ENCODE results near the gene CLEC4C.

The CLEC4C gene

DNA sequence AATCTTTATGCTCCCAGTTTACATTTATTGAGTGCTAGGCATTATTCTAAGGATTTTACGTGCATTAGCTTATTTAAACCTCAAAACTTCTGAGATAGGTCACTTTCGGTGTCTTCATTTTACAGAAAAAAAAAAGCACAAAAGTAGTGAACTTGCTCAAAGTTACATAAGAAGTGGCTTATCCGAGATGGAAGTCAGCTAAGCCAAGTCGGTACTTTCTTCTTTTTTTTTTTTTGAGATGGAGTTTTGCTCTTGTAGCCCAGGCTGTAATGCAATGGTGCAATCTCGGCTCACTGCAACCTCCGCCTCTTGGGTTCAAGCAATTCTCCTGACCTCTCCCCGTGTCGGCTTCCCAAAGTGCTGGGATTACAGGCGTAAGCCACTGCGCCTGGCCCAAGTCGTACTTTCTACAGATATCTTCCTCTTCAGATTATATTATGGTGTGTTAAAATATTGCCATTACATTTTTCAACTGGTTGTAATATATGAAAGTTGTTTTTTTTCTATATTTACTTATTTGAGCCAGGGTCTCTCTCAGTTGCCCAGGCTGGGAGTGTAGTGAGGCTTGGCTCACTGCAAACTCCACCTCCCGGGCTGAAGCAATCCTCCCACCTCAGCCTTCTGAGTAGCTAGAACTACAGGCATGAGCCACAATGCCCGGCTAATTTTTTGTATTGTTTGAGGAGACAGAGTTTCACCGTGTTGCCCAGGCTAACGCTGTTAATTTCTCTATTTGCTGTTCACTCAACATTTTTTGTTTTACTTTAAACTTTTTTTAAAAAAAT lies 27.0 kb downstream of the CLEC4C start:
- no peak for DNase-seq

- no peak for DNase-seq
Measured at GRCh38 chr12:7716381-7716780, 30.8 kb downstream of the CLEC4C start.

DNA sequence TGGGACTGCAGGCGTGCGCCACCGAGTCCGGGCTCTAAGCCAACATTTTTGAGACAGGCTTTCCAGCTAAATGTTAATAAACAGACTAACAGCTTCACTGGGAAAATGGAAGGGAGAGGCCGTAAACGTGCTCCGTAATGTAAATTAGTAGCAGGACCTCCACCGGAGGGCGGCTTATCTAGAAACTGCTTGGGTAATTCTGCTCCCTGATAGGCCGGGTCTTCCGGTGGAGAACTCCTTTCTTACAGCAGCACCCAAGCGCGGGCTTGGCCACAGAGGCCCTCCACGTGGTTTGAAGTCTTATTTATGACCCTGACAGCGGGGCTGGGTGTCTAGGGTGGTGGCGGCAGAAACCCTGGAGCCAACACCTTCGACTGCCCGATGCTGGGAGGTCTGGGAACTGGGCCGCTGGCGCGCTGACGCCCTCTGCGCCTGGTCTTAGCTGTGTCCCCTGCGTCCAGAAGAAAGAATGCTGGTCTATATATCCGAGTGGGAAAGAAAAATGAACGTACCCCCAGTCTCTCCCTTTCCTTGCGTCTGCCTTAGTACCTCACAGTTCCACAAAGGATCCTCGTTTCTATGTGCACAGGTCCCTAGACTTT lies 34.2 kb downstream of the CLEC4C start:
- no peak for DNase-seq

DNA sequence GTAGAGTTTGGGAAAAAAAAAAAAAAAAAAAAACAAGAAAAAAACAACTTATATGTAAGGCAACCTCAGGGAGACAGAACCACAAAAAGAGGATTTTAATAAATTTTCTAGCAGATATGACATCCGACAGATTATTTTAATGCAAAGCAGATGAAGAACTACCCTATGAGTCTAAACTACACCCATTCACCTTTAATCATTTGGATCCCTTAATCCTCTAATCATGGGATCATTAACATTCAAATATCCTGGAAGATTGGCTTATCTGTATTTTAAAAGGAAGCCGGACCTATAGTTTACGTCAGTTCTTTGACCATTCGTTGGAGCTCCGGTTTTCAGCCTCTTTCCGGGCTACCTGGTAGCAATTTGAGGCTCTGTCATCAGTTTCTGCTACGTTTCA lies 36.0 kb downstream of the CLEC4C start, which contains the start of gene DPPA3:
Gene DPPA3 (plus strand): TSS at position 301 of the 400 bp plus-strand sequence. CDS start 138 bp downstream, outside the sequence.
- no peak for DNase-seq

DNA sequence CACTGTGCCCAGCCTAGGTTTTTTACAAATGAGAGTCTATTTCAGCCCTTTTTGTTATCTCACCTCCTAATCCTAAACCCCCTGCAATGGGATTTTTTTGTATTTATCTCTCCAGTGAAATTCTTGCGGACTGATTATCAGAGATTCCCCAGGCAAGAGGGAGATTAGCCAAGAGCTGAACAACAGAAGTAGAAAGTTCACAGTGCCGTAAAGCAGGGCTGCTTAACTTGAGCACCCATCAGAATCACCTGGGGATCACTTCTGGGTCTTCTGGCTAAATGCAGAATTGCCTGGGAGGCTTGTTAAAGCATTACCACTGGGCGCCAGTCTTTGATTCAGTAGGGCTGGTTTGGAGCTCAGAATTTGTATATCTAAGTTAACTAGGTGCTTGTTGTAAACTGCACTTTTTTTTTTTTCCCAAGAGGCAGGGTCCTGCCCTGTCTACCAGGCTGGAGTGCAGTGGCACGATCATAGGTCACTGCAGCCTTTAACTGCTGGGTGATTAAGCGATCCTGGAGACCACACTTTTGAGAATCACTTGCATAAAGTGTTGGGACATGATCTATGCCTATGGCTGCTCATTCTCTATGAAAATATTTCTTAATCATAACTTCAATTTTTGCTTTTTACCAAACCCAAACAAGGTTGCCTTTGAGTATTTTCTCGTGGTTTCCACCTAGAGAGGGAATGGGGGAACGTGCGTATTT lies 37.1 kb downstream of the CLEC4C start:
- no peak for DNase-seq

DNA sequence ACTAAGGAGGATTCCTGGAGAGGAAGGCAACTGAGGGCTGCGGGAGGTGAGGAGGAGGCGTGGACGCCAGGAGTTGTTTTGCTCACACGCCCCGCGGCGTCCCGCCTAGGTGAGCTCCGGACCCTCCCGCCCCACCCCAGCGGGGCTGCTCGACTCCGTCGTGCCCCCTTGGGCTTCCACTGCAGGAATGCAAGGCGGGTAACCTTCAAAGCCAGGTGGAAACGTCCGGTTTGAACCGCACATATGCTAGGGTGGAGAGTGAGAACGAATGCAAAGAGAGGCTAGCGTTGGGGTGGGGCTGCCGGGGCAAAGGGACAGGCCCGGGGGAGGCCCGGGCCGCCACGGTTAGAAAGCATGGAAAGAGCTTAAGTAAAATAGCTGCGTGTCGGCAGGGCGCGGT lies 41.3 kb downstream of the CLEC4C start:
- no peak for DNase-seq

DNA sequence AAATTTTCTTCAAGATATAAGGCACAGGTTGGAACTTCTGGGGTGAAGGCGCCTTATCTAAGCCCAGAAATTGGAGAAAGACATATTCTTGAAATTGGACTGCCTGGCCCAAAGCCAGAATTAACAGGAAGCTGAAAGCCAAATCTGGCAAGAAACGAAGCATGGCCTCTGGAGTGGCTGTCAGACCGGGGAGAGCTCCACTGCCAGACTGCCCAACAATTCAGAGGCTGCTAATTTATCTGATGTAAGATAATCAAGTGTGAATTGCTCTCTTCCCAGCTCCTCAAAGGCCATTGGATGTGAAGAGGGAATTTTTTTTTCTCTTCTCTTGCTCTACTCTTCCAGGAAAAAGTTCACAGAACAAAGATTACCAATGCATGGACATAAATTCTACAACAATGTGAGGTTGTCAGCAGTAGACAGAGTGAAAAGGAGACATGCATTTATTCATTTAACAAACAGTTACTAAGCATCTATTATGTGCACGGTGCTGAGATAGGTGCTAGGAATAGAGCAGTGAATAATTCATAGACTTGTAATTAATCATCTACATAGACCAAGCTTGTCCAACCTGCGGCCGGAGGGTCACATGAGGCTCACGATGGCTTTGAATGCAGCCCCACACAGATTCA lies 51.5 kb downstream of the CLEC4C start, which contains the start of gene GDF3:
Gene GDF3 (minus strand): TSS at position 210 of the 632 bp plus-strand sequence. CDS start 47 bp downstream, at position 163.
- DNase-seq = no peak

DNA sequence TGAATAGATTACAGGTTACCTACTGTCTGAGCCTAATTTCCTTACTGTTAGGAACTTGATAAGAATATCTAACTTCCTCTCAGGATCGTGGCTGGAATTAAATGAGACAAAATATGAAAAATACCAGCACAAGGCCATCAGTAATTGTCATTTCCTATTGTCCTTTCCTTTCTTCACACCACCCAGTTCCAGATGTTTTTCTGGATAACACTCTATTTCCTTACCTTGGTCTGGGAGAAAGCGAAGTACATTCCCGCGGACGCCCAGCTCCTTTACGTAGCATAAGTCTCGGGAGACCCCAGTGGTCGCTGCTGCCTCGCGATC lies 52.0 kb downstream of the CLEC4C start:
- DNase-seq = no peak

DNA sequence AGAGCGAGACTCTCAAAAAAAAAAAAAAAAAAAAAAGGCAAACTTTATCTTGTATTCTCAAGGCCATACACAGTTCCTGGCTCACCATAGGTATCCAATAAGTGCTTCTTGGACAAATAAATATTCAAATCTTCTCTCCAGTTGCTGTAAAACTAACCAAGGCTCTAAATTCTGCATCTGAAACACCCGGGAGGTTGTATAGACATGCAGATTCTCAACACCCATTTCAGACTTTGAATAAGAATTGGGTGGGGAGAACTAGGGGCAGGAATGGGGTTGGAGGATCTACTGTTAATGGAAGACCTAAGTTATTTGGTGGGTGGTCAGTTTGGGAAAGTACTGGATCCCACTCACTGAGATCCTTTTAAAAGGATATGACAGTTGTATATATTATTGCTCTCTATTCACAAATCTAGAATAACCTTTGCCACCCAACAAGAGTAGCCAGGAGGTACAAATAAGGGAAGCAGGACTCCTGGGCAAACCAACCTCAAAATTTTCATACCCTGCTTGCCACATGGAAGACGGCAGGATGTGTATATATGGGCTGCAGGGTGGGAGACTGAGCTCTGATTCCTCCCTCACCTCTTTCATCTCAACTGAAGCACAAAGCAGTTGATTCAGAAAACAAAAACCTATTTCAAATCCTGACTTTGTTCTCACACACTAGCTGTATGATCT lies 52.5 kb downstream of the CLEC4C start:
- DNase-seq = no peak

GRCh38 chr12:7693793-7694192 lies 53.4 kb downstream of the CLEC4C start:
- DNase-seq = no peak

- DNase-seq = no peak
Measured at GRCh38 chr12:7681535-7681934, 65.6 kb downstream of the CLEC4C start.
